Endothelial cell of umbilical vein (primary cell): ENCODE data around the gene RAPH1. TPM values are rescaled to one million over a fixed set of nuclear protein-coding genes. Genes with fewer than 3 reads are reported as not detected.

Experiments
- BruUV-seq: library from RNA; stranded (reverse); fragments of 400-500 nt; replicated peaks from 2 replicates; lab custom pipeline; 2021; lab: Mats Ljungman, UMichigan
- CTCF ChIA-PET: fragments of 300-600, 350-600 bp; sonication (Branson Sonifier 250); formaldehyde crosslinking; loops from one replicate; lab custom pipeline; 2021; ENCODE audit warnings: antibody characterized with exemption, inconsistent platforms; lab: Charles Lee
- POLR2A ChIA-PET: fragments of 300-600, 350-600 bp; sonication (Branson Sonifier 250); formaldehyde crosslinking; loops from one replicate; lab custom pipeline; 2021; ENCODE audit warnings: antibody characterized with exemption, inconsistent platforms; lab: Charles Lee
- DNase-seq: peaks from one replicate; pipeline ENCODE4 v3.0.0-alpha.2; 2011; ENCODE audit warnings: low read depth, low spot score
- FAIRE-seq: peaks from 2 replicates; lab custom pipeline; 2011; peaks lifted over from hg19 to GRCh38; lab: Jason Lieb, UNC
- H2AFZ ChIP-seq: 2 replicates; pipeline ENCODE4 v1.6.0; 2012; ENCODE audit warnings: low read depth, low read length, control low read depth, inconsistent platforms
- H3K27ac ChIP-seq: 2 replicates; pipeline ENCODE4 v1.5.1; 2011; ENCODE audit warnings: low read depth, mild to moderate bottlenecking, control low read depth, low read length, moderate library complexity; ENCODE audit not compliant: insufficient read depth
- H3K27me3 ChIP-seq, 2 experiments: 2 replicates each; pipeline versions ENCODE4 v1.6.0 to v1.6.1; 2011; ENCODE audit warnings: low read length in 2 of 2, mixed read lengths in 1 of 2; ENCODE audit not compliant: control insufficient read depth in 2 of 2, insufficient read depth in 2 of 2
- H3K36me3 ChIP-seq, 2 experiments: 2 replicates in 1 of 2; 3 replicates in 1 of 2; pipeline ENCODE4 v1.5.1; 2011; ENCODE audit warnings: low read length in 2 of 2, mild to moderate bottlenecking in 1 of 2, moderate library complexity in 1 of 2; ENCODE audit not compliant: control insufficient read depth in 2 of 2, insufficient read depth in 2 of 2; ENCODE audit errors: extremely low read depth in 1 of 2
- H3K4me1 ChIP-seq: 3 replicates; pipeline ENCODE4 v1.5.1; 2011; ENCODE audit warnings: mild to moderate bottlenecking, low read length; ENCODE audit not compliant: control insufficient read depth, insufficient read depth; ENCODE audit errors: extremely low read depth
- H3K4me2 ChIP-seq: 2 replicates; pipeline ENCODE4 v1.6.1; 2011; ENCODE audit warnings: low read length, control low read depth, mixed read lengths; ENCODE audit not compliant: insufficient read depth
- H3K4me3 ChIP-seq, 3 experiments: fragments of 200-600 bp in 1 of 3; sonication (generic), shearing (Covaris generic) in 1 of 3; replicated peaks in 1 of 3; 2 replicates each; pipeline ENCODE4 v1.5.1; 2011 to 2016; ENCODE audit warnings: control low read depth in 3 of 3, low read length in 3 of 3, mild to moderate bottlenecking in 2 of 3, inconsistent platforms in 1 of 3, low read depth in 1 of 3, moderate library complexity in 1 of 3; ENCODE audit not compliant: insufficient read depth in 1 of 3
- H3K79me2 ChIP-seq: 2 replicates; pipeline ENCODE4 v1.6.0; 2012; ENCODE audit warnings: low read length, inconsistent platforms; ENCODE audit not compliant: control insufficient read depth, insufficient read depth
- H3K9ac ChIP-seq: replicated peaks from 2 replicates; pipeline ENCODE3; 2011; ENCODE audit warnings: low read length, control low read depth; ENCODE audit not compliant: insufficient read depth; ENCODE audit errors: extremely low read depth
- H3K9me1 ChIP-seq: replicated peaks from 3 replicates; pipeline ENCODE4 v1.6.0; 2011; ENCODE audit warnings: mild to moderate bottlenecking, low read length; ENCODE audit not compliant: control insufficient read depth, insufficient read depth; ENCODE audit errors: extremely low read depth
- H3K9me3 ChIP-seq: replicated peaks from 2 replicates; pipeline ENCODE4 v1.5.1; 2012; ENCODE audit warnings: low read length, inconsistent platforms; ENCODE audit not compliant: control insufficient read depth, insufficient read depth
- H4K20me1 ChIP-seq: replicated peaks from 2 replicates; pipeline ENCODE3; 2011; ENCODE audit warnings: mild to moderate bottlenecking, low read length; ENCODE audit not compliant: control insufficient read depth, insufficient read depth; ENCODE audit errors: extremely low read depth
- EZH2 ChIP-seq: IDR thresholded peaks from 2 replicates; pipeline ENCODE4 v1.6.1; 2012; ENCODE audit warnings: borderline replicate concordance, low read depth, mild to moderate bottlenecking, moderate library complexity, low read length, inconsistent platforms; ENCODE audit not compliant: severe bottlenecking
- FOS ChIP-seq: IDR thresholded peaks from 2 replicates; pipeline ENCODE4 v1.6.1; 2011; ENCODE audit warnings: mild to moderate bottlenecking, low read length, moderate library complexity, borderline replicate concordance; ENCODE audit not compliant: insufficient read depth
- GATA2 ChIP-seq: IDR thresholded peaks from 2 replicates; pipeline ENCODE4 v1.7.0; 2011; ENCODE audit warnings: low read depth, mild to moderate bottlenecking, moderate library complexity, mixed read lengths, low read length; ENCODE audit not compliant: insufficient read length, insufficient read depth
- JUN ChIP-seq: IDR thresholded peaks from 2 replicates; pipeline ENCODE4 v1.6.1; 2011; ENCODE audit warnings: borderline replicate concordance, low read depth; ENCODE audit not compliant: insufficient read length, insufficient read depth
- MYC ChIP-seq: IDR thresholded peaks from one replicate; pipeline ENCODE4 v1.6.1; 2011; ENCODE audit warnings: mild to moderate bottlenecking, low read depth, low read length
- POLR2A ChIP-seq: IDR thresholded peaks from 2 replicates; pipeline ENCODE4 v1.6.1; 2012; ENCODE audit warnings: low read depth, mild to moderate bottlenecking, control low read depth, low read length
- POLR2AphosphoS5 ChIP-seq: IDR thresholded peaks from 2 replicates; pipeline ENCODE4 v1.6.1; 2012; ENCODE audit warnings: low read depth, mild to moderate bottlenecking, control low read depth, low read length, moderate library complexity; ENCODE audit not compliant: insufficient read depth
- dilution Hi-C: fragments of 300-500 bp; cut with MboI; formaldehyde crosslinking; loops from one replicate; pipeline ENCODE4 v1.15.0; 2019; ENCODE audit warnings: low sequenced_read_pairs; ENCODE audit not compliant: extremely low pct_ligation_motif_present
- intact Hi-C: fragments of 100-400 bp; cut with micrococcal nuclease; formaldehyde crosslinking; loops from one replicate; pipeline ENCODE4 v1.10.0; 2022
- polyA plus RNA-seq, 4 experiments: library from polyadenylated mRNA; depleted of rRNA in 3 of 4; stranded (reverse) in 3 of 4; unstranded in 1 of 4; fragments of >200 nt; gene quantifications; 2 replicates each; pipeline versions ENCODE4 v1.2.1 to v1.2.3, GENCODE V29; 2011 to 2012; ENCODE audit warnings: missing spikeins in 1 of 4
- total RNA-seq: library from RNA; stranded (reverse); gene quantifications from 2 replicates; pipeline ENCODE4 v1.2.3, GENCODE V29; 2021
- TF ChIP-seq, protein P1 (sequence below): IDR thresholded peaks from 2 replicates; pipeline ENCODE4 v1.6.1; 2011; ENCODE audit not compliant: insufficient read depth, insufficient read length
- TF ChIP-seq, protein P2 (sequence below), 2 donors: IDR thresholded peaks; 1 replicate in 1 of 2; 2 replicates in 1 of 2; pipeline ENCODE4 v1.5.1; 2011; ENCODE audit warnings: low read length in 2 of 2, mild to moderate bottlenecking in 2 of 2, moderate library complexity in 2 of 2, control low read depth in 1 of 2, inconsistent platforms in 1 of 2, low read depth in 1 of 2; ENCODE audit not compliant: insufficient read depth in 1 of 2; ENCODE audit errors: extremely low read depth in 1 of 2

Gene RAPH1
- total and polyA plus RNA-seq, 2 donors (not counting 3 experiments of a cell fraction or from before 2014, with no cell fraction given), result 5.1 to 59.5 TPM

DNA sequence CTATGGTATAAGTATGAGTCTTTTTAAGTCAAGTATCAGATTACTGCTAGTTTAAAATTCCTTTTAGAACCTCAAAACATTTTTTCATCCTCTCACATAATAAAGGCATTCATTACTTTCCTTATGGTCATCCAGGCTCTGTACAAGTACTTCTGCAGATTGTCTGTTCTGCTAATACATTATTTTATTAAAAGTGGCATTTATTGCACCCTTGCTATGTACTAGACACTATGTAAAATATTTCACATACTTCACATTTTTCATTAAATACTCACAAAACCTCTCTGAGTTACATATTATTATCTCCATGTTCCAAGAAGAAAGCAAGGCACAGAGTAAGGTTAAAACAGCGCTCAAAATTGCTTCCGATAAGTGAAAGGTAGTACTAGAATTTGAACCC, 84.1 kb downstream of the RAPH1 start:
- CTCF ChIA-PET, result no interaction called here
- no peak overlapping the region for H3K4me2 ChIP-seq
- intact Hi-C loops, result loop anchor here (5.0 to 10.0 kb wide), 3 partner anchors 124 to 536 kb away; partner anchors contain the start of genes ABI2, CARF, NBEAL1 and WDR12

More for the DNA sequence above, 84.1 kb downstream of the RAPH1 start:
- FAIRE-seq, result no peak
- no peak overlapping the region for H2AFZ ChIP-seq
- H3K4me3 ChIP-seq, result no peak overlapping the region
- H3K9ac ChIP-seq, result no peak overlapping the region
- H3K27ac ChIP-seq, result no peak overlapping the region
- H3K79me2 ChIP-seq, result no peaks in the 10 kb centered on the region
- H4K20me1 ChIP-seq, result no peaks in the 10 kb centered on the region
- H3K4me1 ChIP-seq, result peaks cover 9% of the 10 kb centered on the region
- TF ChIP-seq POLR2AphosphoS5, result no peak
- TF ChIP-seq, protein P1, sequence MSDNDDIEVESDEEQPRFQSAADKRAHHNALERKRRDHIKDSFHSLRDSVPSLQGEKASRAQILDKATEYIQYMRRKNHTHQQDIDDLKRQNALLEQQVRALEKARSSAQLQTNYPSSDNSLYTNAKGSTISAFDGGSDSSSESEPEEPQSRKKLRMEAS, result no peak
- no peak for TF ChIP-seq MYC
- TF ChIP-seq POLR2A, result no peak
- TF ChIP-seq FOS, result no peak
- no peak for TF ChIP-seq EZH2
- no peak for TF ChIP-seq JUN
- no peak for TF ChIP-seq GATA2
- TF ChIP-seq, protein P2, sequence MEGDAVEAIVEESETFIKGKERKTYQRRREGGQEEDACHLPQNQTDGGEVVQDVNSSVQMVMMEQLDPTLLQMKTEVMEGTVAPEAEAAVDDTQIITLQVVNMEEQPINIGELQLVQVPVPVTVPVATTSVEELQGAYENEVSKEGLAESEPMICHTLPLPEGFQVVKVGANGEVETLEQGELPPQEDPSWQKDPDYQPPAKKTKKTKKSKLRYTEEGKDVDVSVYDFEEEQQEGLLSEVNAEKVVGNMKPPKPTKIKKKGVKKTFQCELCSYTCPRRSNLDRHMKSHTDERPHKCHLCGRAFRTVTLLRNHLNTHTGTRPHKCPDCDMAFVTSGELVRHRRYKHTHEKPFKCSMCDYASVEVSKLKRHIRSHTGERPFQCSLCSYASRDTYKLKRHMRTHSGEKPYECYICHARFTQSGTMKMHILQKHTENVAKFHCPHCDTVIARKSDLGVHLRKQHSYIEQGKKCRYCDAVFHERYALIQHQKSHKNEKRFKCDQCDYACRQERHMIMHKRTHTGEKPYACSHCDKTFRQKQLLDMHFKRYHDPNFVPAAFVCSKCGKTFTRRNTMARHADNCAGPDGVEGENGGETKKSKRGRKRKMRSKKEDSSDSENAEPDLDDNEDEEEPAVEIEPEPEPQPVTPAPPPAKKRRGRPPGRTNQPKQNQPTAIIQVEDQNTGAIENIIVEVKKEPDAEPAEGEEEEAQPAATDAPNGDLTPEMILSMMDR (IDR thresholded peaks at IDR 0.05; ENCODE audit: extremely low read depth in 1 of 2, insufficient read depth in 1 of 2, low read depth in 1 of 2, low read length in 2 of 2), result no peak
- H3K27me3 ChIP-seq, result no peaks in the 10 kb centered on the region
- no peaks in the 10 kb centered on the region for H3K9me3 ChIP-seq
- dilution Hi-C loops, result no loop called here
- no TSS peak for BruUV-seq
- no peaks in the 10 kb centered on the region for H3K9me1 ChIP-seq
- DNase-seq, result no peak
- POLR2A ChIA-PET, result no interaction called here
- H3K36me3 ChIP-seq, result peaks cover 3 to 21% of the 10 kb centered on the region in 2 experiments
